GM23248 (cell line): ENCODE measurements around the gene FKBP14. TPM values are rescaled to one million over a fixed set of nuclear protein-coding genes. Genes with fewer than 3 reads are reported as not detected.

Experiments
- DNase-seq: peaks from one replicate; pipeline ENCODE4 v3.0.0-alpha.2; 2015
- H2AFZ ChIP-seq: fragments of 200-600 bp; sonication (generic); 2 replicates; pipeline ENCODE4 v1.6.1; 2016; ENCODE audit warnings: antibody characterized with exemption
- H3F3A ChIP-seq: fragments of 200-600 bp; sonication (generic); 2 replicates; pipeline ENCODE4 v1.6.1; 2016; ENCODE audit warnings: mild to moderate bottlenecking, antibody characterized with exemption, mixed run types; ENCODE audit not compliant: insufficient read depth
- H3K27ac ChIP-seq: fragments of 200-600 bp; sonication (generic); 2 replicates; pipeline ENCODE4 v1.5.1; 2016; ENCODE audit warnings: mild to moderate bottlenecking
- H3K27me3 ChIP-seq: fragments of 200-600 bp; sonication (generic); replicated peaks from 2 replicates; pipeline ENCODE4 v1.6.1; 2016; ENCODE audit warnings: mild to moderate bottlenecking; ENCODE audit not compliant: insufficient read depth
- H3K36me3 ChIP-seq: fragments of 200-600 bp; sonication (generic); 2 replicates; pipeline ENCODE4 v1.6.1; 2016; ENCODE audit warnings: low read depth, mild to moderate bottlenecking
- H3K4me1 ChIP-seq: fragments of 200-600 bp; sonication (generic); 2 replicates; pipeline ENCODE4 v1.6.1; 2016; ENCODE audit warnings: mild to moderate bottlenecking; ENCODE audit not compliant: insufficient read depth
- H3K4me2 ChIP-seq: fragments of 200-600 bp; sonication (generic); one replicate; pipeline ENCODE4 v1.6.1; 2016; ENCODE audit warnings: mild to moderate bottlenecking; ENCODE audit not compliant: unreplicated experiment
- H3K4me3 ChIP-seq: fragments of 200-600 bp; sonication (generic); 2 replicates; pipeline ENCODE4 v1.5.1; 2016; ENCODE audit warnings: mild to moderate bottlenecking
- H3K79me2 ChIP-seq: fragments of 200-600 bp; sonication (generic); 2 replicates; pipeline ENCODE4 v1.6.1; 2016; ENCODE audit warnings: mild to moderate bottlenecking; ENCODE audit not compliant: insufficient read depth
- H3K9ac ChIP-seq: fragments of 200-600 bp; sonication (generic); 2 replicates; pipeline ENCODE4 v1.6.1; 2016; ENCODE audit warnings: mild to moderate bottlenecking
- H3K9me2 ChIP-seq: fragments of 200-600 bp; sonication (generic); 2 replicates; pipeline ENCODE4 v1.6.1; 2016; ENCODE audit warnings: mixed run types, mild to moderate bottlenecking, moderate library complexity; ENCODE audit not compliant: insufficient read depth
- H3K9me3 ChIP-seq: fragments of 200-600 bp; sonication (generic); one replicate; pipeline ENCODE4 v1.6.1; 2017; ENCODE audit warnings: low read depth
- H4K20me1 ChIP-seq: fragments of 200-600 bp; sonication (generic); 2 replicates; pipeline ENCODE4 v1.6.0; 2016; ENCODE audit not compliant: insufficient read depth
- EZH2 ChIP-seq: fragments of 200-600 bp; sonication (generic); IDR thresholded peaks from 2 replicates; pipeline ENCODE4 v1.6.1; 2018; ENCODE audit warnings: antibody characterized with exemption, mild to moderate bottlenecking; ENCODE audit not compliant: insufficient read depth, poor library complexity, severe bottlenecking
- EZH2phosphoT487 ChIP-seq: fragments of 200-600 bp; sonication (generic); IDR thresholded peaks from 2 replicates; pipeline ENCODE4 v1.6.1; 2018; ENCODE audit warnings: antibody characterized with exemption, moderate library complexity, mild to moderate bottlenecking, low read depth; ENCODE audit not compliant: insufficient read depth
- WGBS, 2 experiments: methylation state at CpG; one replicate each; pipeline ENCODE4 v1.1.6; 2015 to 2017; ENCODE audit warnings: low lambda C conversion rate in 2 of 2, low coverage in 1 of 2; ENCODE audit errors: missing lambda C conversion rate in 2 of 2; 5-methylcytosine and 5-hydroxymethylcytosine counted together
- in situ Hi-C: fragments of 300-500 bp; cut with MboI; formaldehyde crosslinking; loops from 2 replicates; pipeline ENCODE4 v1.15.0; 2020
- polyA plus RNA-seq: library from polyadenylated mRNA; unstranded; fragments of >200 nt; fragmentation: Nextera tagmentation; extraction: Ambion mirVana; gene quantifications from 2 replicates; pipeline ENCODE4 v1.2.1, GENCODE V29; 2016
- total RNA-seq: library from RNA; depleted of rRNA; stranded (reverse); fragments of >200 nt; shearing (Covaris generic); gene quantifications from 2 replicates; pipeline ENCODE4 v1.2.3, GENCODE V29; 2014

FKBP14 gene
- total and polyA plus RNA-seq, 2 experiments from 2014 or later = 31.8 to 50.7 TPM

DNA sequence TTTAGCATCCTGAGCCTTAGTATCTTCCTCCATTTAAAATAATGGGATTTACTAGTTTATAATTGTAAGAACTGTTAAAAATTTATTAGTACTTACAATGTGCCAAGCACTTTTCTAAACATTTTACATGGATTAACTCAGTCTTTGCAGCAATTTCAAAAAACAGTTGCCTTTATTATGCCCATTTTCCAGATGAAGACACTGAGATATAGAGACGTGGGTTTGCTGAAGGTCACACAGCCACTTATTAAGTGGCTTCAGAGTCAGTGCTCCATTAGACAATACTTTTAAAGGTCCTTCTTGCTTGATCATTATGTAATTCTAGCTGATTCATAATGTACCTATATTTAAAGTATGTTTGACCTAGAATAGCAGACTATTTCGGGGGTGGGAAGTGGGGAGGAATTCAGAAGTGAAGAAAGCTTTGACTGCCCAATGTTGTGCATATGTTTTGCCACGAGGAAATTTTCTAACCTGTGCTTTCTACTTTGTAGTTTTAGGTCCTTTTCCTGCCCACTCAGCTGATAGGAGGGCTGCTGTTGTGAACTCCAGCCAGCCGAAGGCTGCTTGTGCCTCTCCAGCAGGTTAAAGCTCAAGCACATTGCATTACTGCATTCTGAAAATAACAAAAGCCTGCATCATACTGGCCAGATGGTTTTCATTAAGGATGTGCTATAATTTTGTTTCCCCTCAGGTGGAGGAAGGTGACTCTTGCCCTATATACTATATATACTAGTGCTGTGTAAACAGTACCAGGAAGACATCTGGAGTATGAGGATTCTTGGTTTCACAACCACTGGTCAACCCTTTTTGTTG is 6.0 kb upstream of the FKBP14 start:
- Histone ChIP-seq H3K4me3 (no peak overlapping the region), H3K27ac (0 out of 2 replicates have a peak overlapping the region, but pooled peaks have one; percentile 5), H3K4me2 (peak overlapping the region; percentile 9), H3K79me2 (peaks cover 70% of the 10 kb centered on the region), H3K4me1 (peaks cover 28% of the 10 kb centered on the region), H3K9me3 (no peaks in the 10 kb centered on the region), H3K9me2 (no peaks in the 10 kb centered on the region), H4K20me1 (no peaks in the 10 kb centered on the region), H3K9ac (no peak overlapping the region), H3K36me3 (no peaks in the 10 kb centered on the region), H2AFZ (no peak overlapping the region), H3F3A (peaks cover 30% of the 10 kb centered on the region), H3K27me3 (no peaks in the 10 kb centered on the region)
- in situ Hi-C loops = no loop called here
- DNase-seq = peak; percentile 72
- WGBS, 2 experiments = 45 to 48% methylated on average over 4 of the region's 4 CpGs
- TF ChIP-seq EZH2 (no peak), EZH2phosphoT487 (no peak)

DNA sequence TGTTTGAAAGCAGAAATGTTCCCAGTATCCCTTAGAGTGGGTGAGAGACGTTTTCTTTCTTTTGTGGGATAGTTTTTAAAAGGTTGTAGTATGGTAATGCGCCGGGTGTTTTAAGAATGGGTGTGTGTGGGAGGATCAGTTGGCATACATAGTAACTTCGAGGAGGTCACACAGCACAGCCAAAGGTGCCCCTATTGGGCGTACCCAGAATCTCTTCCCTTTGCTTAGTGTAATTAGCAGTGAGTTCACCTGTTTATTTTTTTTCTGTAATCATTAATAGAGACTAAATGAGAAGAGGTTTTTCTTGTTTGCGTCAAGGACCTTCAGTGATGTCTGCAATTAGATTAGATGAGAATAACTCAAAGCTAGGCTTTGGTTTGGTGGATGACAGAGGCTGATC is 3.2 kb upstream of the FKBP14 start:
- Histone ChIP-seq H3K4me2 (peak overlapping the region; percentile 84), H4K20me1 (no peaks in the 10 kb centered on the region), H3K9me2 (no peaks in the 10 kb centered on the region), H3K36me3 (no peaks in the 10 kb centered on the region), H3K27me3 (no peaks in the 10 kb centered on the region), H3F3A (peaks cover 38% of the 10 kb centered on the region), H3K4me1 (peaks cover 39% of the 10 kb centered on the region), H3K9ac (peak overlapping the region; percentile 91), H3K27ac (peak overlapping the region; percentile 54; the same call in 1 of the 2 replicates), H3K79me2 (peaks cover 71% of the 10 kb centered on the region), H3K9me3 (no peaks in the 10 kb centered on the region), H3K4me3 (peak overlapping the region; percentile 99), H2AFZ (peak overlapping the region; percentile 98)
- 20 to 21% methylated on average over 6 of the region's 6 CpGs for WGBS, 2 experiments
- TF ChIP-seq EZH2 = no peak
- no peak for TF ChIP-seq EZH2phosphoT487
- DNase-seq = peak; percentile 51
- in situ Hi-C loops = no loop called here

DNA sequence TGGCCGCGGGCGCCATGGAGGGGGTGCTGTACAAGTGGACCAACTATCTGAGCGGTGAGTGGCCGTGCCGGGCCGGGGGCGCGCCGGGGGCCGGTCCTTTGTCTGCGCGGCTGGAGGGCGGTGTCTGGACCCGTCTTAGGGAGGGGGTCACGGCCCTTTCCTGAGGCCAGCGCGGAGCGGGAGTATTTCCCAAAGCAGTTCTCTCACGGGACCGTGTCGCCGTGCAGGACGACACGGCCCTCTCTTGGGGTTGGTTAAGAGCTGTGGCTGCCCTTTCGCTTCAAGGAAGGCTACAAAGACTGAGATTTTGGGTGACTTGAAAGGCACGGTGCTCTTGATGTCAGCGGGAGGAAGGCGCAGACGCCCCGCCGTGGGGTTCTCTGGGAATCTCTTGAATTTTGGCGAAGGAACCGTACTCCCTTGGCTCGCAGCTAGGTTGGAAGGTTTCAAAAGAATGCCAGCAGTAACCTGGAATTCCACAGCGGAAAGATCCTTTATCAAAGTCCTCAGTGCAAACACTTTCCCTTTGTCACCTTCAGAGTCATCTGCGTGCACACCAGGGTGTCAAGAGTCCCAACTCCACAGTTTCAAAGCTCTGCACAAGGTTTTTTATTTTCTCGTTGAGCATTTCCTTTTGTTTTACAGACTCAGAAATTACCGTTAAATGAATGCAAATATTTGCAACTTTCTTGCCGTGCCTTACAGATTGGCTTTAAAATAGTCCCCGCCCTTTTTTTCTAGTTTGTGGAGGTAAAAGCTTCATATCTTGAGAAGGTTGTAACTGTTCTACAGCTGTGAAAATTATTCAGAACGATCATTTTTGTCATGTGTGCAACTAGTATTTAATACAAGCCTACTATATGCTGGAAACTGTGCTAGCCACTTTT is 2.5 kb upstream of the FKBP14 start:
- Histone ChIP-seq H4K20me1 (no peaks in the 10 kb centered on the region), H3K79me2 (peaks cover 71% of the 10 kb centered on the region), H3K9me3 (no peaks in the 10 kb centered on the region), H2AFZ (peak overlapping the region; percentile 98), H3K4me3 (peak overlapping the region; percentile 99), H3F3A (peaks cover 38% of the 10 kb centered on the region), H3K27ac (peak overlapping the region; percentile 54), H3K9me2 (no peaks in the 10 kb centered on the region), H3K4me2 (peak overlapping the region; percentile 84), H3K9ac (peak overlapping the region; percentile 91), H3K4me1 (peaks cover 39% of the 10 kb centered on the region), H3K27me3 (no peaks in the 10 kb centered on the region), H3K36me3 (no peaks in the 10 kb centered on the region)
- in situ Hi-C loops = no loop called here
- WGBS, 2 experiments = 1% methylated on average over 25 to 40 of the region's 42 CpGs
- TF ChIP-seq EZH2 (no peak), EZH2phosphoT487 (no peak)
- peak; percentile 68 for DNase-seq

DNA sequence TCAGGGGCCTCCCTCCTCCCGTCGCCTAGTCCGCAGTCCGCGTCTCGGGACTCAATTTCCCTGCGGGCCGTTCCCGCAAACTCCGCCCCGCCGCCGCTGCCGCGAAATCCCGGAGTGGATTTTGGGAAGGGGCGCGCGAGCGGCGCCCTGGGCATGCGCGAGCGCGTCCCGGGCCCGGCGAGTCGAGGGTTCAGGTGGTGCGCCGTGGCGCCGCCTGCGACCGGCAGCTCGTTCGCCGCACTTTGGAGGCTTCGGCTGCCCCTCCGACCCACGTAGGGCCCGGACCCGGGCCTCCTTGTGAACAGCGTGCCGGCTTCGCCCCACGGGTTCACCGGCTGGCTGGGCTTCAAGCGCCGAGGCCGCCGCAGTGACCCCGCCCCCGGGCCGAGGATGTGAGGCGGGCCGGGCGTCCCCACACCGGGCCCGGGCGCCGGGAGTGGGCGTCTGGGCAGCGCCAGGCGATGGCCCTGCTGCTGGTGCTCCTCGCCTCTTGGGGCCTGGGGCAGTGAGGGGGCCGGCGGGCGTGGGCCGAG is 1.8 kb upstream of the FKBP14 start, which contains the start of gene PLEKHA8:
TSS of gene PLEKHA8 (plus strand) at position 197 of the 533 bp plus-strand sequence. CDS start 351 bp downstream, outside the sequence.
- no peaks in the 10 kb centered on the region for H3K27me3 ChIP-seq
- no peaks in the 10 kb centered on the region for H3K9me2 ChIP-seq
- H3K9ac ChIP-seq = peak within 1 kb of the TSS; percentile 91
- H3K4me3 ChIP-seq = peak within 1 kb of the TSS; percentile 99
- peaks cover 73% of the 10 kb centered on the region for H3K79me2 ChIP-seq
- no peaks in the 10 kb centered on the region for H3K9me3 ChIP-seq
- WGBS, 2 experiments = 1 to 2% methylated on average over 23 to 52 of the region's 70 CpGs
- DNase-seq = peak; percentile 85
- TF ChIP-seq EZH2 = no peak
- no peak for TF ChIP-seq EZH2phosphoT487
- H3K4me1 ChIP-seq = peaks cover 38% of the 10 kb centered on the region
- in situ Hi-C loops = no loop called here
- peak within 1 kb of the TSS; percentile 98 for H2AFZ ChIP-seq
- H3F3A ChIP-seq = peaks cover 33% of the 10 kb centered on the region
- peak within 1 kb of the TSS; percentile 54 for H3K27ac ChIP-seq
- no peaks in the 10 kb centered on the region for H4K20me1 ChIP-seq
- H3K4me2 ChIP-seq = peak within 1 kb of the TSS; percentile 84
- H3K36me3 ChIP-seq = no peaks in the 10 kb centered on the region
